Measurements from ENCODE around the gene A1BG.
A peak's percentile ranks its signal among the peaks of the same experiment; 100 is the strongest.
"Not testable (repeated sequence)": the region's sequence is repeated elsewhere in the genome, so short reads cannot be mapped to it uniquely, and the experiment has no call there.

The A1BG gene

DNA sequence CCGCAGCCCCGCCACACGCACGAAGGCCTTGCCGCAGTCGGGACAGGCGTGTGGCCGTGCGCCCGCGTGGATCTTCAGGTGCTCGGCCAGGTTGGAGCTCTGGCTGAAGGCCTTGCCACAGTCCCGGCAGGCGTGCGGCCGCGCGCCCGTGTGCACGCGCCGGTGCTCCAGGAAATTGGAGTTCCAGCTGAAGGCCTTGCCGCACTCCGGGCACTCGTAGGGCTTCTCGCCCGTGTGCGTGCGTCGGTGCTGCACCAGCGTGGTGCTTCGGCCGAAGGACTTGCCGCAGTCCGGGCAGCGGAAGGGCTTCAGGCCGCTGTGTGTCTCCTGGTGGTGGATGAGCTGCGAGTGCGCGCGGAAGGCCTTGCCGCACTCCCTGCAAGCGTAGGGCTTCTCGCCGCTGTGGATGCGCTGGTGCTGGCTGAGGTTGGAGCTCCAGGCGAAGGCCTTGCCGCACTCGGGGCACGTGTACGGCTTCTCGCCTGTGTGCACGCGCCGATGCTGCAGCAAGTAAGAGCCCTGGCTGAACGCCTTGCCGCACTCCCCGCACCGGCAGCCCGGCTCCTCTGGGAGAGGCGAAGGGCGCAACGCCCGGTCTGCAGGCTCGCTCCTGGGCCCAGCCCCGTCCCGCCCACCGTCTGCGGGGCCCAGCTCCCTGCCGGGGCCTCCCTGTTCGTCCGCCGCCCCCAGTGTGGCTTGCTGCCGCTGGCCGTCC is 3.6 kb upstream of the A1BG start:
- DNase-seq = no peak

DNA sequence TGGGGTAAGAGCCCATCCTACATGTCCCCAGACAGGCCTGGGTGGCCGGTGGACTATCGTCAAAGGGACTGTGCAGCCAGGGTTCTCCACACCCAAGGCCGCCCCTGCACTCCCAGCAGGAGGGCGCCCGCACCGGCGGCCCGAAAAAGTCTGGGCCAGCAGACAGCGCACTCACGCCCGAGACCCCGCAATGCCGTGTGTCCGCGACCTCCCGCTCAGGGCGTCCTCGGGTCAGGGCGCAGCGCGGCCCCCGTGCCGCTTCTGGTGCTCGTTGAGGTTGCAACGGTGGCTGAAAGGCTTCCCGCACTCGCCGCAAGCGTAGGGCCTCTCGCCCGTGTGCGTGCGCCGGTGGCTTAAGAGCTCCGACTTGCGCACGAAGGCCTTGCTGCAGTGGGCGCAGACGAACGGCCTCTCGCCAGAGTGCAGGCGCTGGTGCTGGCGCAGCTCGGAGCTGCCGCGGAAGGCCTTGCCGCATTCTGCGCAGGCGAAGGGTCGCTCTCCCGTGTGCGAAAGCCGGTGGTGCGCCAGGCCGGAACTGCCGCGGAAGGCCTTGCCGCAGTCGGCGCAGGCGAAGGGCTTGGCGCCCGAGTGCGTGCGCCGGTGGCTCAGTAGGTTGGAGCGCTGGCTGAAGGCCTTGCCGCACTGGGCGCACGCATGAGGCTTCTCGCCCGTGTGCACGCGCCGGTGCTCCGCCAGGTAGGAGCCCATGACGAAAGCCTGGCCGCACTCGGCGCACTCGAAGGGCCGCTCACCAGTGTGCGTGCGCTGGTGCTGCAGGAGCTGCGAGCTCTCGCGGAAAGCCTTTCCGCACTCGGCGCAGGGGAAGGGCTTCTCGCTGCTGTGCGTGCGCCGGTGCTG is 2.8 kb upstream of the A1BG start:
- DNase-seq = no peak

DNA sequence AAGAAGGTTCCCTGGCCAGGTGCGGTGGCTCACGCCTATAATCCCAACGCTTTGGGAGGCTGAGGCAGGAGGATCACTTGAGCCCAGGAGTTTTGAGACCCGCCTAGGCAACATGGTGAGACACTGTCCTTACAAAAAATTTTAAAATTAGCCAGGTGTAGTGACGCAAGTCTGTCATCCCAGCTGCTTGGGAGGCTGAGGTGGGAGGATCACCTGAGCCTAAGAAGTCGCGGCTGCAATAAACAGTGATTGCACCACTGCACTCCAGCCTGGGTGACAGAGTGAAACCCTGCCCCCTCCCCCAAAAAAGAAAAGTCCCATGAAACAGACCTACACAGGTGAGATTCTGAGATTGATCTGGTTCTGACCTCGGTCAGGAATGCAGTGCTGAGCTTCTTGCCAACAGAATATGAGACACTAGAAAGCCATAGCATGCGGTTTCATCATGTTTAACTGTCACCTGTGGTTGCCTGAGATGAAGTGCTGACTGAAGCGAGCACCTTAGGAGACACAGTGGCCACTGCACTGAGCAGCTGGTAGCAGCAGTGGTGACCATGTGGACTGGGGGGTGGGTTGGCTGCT is 2.0 kb upstream of the A1BG start:
- no peak for DNase-seq

- no peak for DNase-seq
Measured at GRCh38 chr19:58354478-58355030, 1.3 kb upstream of the A1BG start.

GRCh38 chr19:58353717-58354477 is 605 bp upstream of the A1BG start:
- DNase-seq = no peak

- DNase-seq = no peak
Measured at GRCh38 chr19:58351990-58352755, 1.1 kb downstream of the A1BG start.

- DNase-seq = no peak
Measured at GRCh38 chr19:58351558-58351878, 1.8 kb downstream of the A1BG start.

- no peak for DNase-seq
Measured at GRCh38 chr19:58350871-58351557, 2.3 kb downstream of the A1BG start.

- DNase-seq = no peak
Measured at GRCh38 chr19:58350001-58350861, 3.1 kb downstream of the A1BG start.

GRCh38 chr19:58349590-58349989 is 3.7 kb downstream of the A1BG start:
- DNase-seq = no peak

GRCh38 chr19:58348080-58348479 is 5.2 kb downstream of the A1BG start:
- not testable (repeated sequence) for DNase-seq

- peak; percentile 68 for DNase-seq
Measured at GRCh38 chr19:58346961-58347929, 6.0 kb downstream of the A1BG start.

DNA sequence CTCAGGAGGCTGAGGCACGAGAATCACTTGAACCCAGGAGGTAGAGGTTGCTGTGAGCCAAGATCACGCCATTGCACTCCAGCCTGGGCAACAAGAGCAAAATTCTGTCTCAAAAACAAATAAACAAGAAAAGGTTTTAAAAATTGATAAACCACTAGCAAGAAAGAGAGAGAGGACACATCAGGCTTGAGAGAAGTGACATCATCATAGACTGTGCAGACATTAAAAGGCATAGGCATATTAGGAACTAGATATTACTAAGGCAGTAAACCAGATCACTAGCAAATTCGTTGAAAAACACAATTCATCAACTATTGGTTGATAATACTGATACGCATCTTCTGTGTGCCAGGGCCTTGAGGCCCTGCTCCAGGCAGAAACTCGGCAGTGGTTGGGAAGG is 7.7 kb downstream of the A1BG start:
- DNase-seq = no peak

DNA sequence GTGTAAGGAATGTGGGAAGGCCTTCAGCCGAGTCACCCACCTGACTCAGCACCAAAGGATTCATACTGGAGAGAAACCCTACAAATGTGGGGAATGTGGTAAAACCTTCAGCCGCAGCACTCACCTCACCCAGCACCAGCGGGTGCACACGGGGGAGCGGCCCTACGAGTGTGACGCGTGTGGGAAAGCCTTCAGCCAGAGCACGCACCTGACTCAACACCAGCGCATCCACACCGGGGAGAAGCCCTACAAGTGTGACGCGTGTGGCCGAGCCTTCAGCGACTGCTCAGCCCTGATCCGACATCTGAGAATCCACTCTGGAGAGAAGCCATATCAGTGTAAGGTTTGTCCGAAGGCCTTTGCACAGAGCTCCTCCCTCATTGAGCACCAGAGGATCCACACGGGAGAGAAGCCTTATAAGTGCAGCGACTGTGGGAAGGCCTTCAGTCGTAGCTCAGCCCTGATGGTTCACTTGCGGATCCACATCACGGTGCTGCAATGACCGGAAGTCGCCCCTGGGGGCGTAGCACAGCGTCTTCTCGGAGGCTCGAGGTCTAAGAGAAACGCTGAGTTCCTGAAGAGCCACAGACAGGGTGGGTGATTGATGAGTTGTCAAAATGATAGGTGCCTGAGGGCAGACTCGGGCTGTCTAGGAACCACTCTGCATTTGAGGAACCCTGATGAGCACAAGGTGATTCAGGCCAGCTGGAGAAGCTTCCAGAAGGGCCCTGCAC is 14.3 kb downstream of the A1BG start:
- DNase-seq = no peak

GRCh38 chr19:58338336-58338735 is 15.0 kb downstream of the A1BG start:
- DNase-seq = no peak

DNA sequence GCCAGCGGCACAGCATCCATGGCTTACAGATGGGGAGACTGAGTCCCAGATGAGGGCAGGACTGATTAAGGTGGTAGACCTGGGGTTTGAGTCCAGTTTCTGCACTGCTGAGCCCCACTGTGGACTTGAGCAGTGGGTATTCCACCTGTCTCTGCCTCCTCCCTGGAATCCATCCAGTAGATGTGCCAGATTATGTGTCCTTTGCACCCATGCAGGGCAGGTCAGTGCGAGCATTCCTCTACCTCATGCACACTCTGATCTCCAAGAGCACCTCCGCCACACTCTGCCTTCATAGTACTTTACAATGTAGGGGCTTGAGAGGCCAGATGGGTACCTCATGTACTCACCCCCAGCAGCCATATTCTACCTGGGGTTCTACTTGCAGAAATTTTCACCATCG is 16.5 kb downstream of the A1BG start:
- no peak for DNase-seq

GRCh38 chr19:58336216-58336615 is 17.1 kb downstream of the A1BG start:
- DNase-seq = no peak

GRCh38 chr19:58335630-58336029 is 17.7 kb downstream of the A1BG start:
- DNase-seq = no peak
